Stromal cell of bone marrow (primary cell): ENCODE measurements around the gene UGDH.
"Not testable (repeated sequence)": the region's sequence is repeated elsewhere in the genome, so short reads cannot be mapped to it uniquely, and the experiment has no call there.

Source experiments
- DNase-seq: peaks from one replicate; pipeline ENCODE4 v3.0.0-alpha.2; 2012; ENCODE audit warnings: low read depth

Gene UGDH

GRCh38 chr4:39494354-39494753 is 32.9 kb downstream of the UGDH start:
- no peak for DNase-seq

GRCh38 chr4:39490322-39490721 is 36.9 kb downstream of the UGDH start:
- no peak for DNase-seq

- DNase-seq = no peak
Measured at GRCh38 chr4:39486221-39486804, 40.9 kb downstream of the UGDH start.

GRCh38 chr4:39484582-39485272 is 42.5 kb downstream of the UGDH start:
- DNase-seq = no peak

- no peak for DNase-seq
Measured at GRCh38 chr4:39480902-39481695, 46.1 kb downstream of the UGDH start.

GRCh38 chr4:39480251-39480650 is 47.0 kb downstream of the UGDH start:
- no peak for DNase-seq

GRCh38 chr4:39476187-39476895 is 50.9 kb downstream of the UGDH start:
- peak; percentile 64 for DNase-seq

GRCh38 chr4:39472396-39472795 is 54.8 kb downstream of the UGDH start:
- DNase-seq = no peak

- DNase-seq = no peak
Measured at GRCh38 chr4:39470402-39470801, 56.8 kb downstream of the UGDH start.

- DNase-seq = peak; percentile 87
Measured at GRCh38 chr4:39469429-39470077, 57.7 kb downstream of the UGDH start.

- DNase-seq = no peak
Measured at GRCh38 chr4:39467464-39467863, 59.8 kb downstream of the UGDH start.

- DNase-seq = no peak
Measured at GRCh38 chr4:39466747-39467146, 60.5 kb downstream of the UGDH start.

- DNase-seq = no peak
Measured at GRCh38 chr4:39464886-39465501, 62.2 kb downstream of the UGDH start.

GRCh38 chr4:39458505-39459300 is 68.5 kb downstream of the UGDH start, which contains the start of the genes LIAS and RPL9:
Gene LIAS (plus strand): TSS chr4:39459056. CDS start chr4:39459118, 62 bp downstream.
Gene RPL9 (minus strand): TSS chr4:39458922. CDS start chr4:39458439, 483 bp downstream.
- DNase-seq = peak; percentile 96

GRCh38 chr4:39458161-39458504 is 69.1 kb downstream of the UGDH start:
- DNase-seq = not testable (repeated sequence)

GRCh38 chr4:39456946-39457763 is 70.1 kb downstream of the UGDH start:
- no peak for DNase-seq

- no peak for DNase-seq
Measured at GRCh38 chr4:39455486-39455885, 71.8 kb downstream of the UGDH start.

- no peak for DNase-seq
Measured at GRCh38 chr4:39453738-39454137, 73.5 kb downstream of the UGDH start.

- DNase-seq = no peak
Measured at GRCh38 chr4:39452860-39453587, 74.2 kb downstream of the UGDH start.
